ENCODE measurements around the gene EIF4G3.

Gene EIF4G3

DNA sequence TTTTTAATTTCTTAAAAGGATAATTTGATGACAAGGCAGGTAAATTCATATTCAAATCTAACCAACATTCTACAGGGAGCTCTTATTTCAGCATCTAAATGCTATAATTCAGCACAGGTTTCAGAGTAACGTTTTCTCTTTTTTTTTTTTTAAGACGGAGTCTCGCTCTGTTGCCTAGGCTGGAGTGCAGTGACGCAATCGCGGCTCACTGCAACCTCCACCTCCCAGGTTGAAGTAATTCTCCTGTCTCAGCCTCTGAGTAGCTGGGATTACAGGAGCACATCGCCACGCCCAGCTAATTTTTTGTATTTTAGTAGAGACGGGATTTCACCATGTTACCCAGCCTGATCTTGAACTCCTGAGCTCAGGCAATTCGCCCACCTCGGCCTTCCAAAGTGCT is 66.5 kb downstream of the EIF4G3 start:
- no peak overlapping the region for H3K4me2 ChIP-seq (ENCODE audit: low read depth, low read length, poor library complexity, severe bottlenecking)
- no peak for TF ChIP-seq EZH2phosphoT487 (conservative IDR thresholded peaks at IDR 0.05; ENCODE audit: low read length)
- TF ChIP-seq, protein P1, sequence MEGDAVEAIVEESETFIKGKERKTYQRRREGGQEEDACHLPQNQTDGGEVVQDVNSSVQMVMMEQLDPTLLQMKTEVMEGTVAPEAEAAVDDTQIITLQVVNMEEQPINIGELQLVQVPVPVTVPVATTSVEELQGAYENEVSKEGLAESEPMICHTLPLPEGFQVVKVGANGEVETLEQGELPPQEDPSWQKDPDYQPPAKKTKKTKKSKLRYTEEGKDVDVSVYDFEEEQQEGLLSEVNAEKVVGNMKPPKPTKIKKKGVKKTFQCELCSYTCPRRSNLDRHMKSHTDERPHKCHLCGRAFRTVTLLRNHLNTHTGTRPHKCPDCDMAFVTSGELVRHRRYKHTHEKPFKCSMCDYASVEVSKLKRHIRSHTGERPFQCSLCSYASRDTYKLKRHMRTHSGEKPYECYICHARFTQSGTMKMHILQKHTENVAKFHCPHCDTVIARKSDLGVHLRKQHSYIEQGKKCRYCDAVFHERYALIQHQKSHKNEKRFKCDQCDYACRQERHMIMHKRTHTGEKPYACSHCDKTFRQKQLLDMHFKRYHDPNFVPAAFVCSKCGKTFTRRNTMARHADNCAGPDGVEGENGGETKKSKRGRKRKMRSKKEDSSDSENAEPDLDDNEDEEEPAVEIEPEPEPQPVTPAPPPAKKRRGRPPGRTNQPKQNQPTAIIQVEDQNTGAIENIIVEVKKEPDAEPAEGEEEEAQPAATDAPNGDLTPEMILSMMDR (IDR thresholded peaks at IDR 0.05; ENCODE audit: insufficient read depth, low read length, poor library complexity, severe bottlenecking), result no peak
- H4K20me1 ChIP-seq (ENCODE audit: low read depth, low read length), result no peaks in the 10 kb centered on the region
- H3K9ac ChIP-seq (ENCODE audit: low read length), result no peak overlapping the region
- H2AFZ ChIP-seq (ENCODE audit: low read depth, low read length, severe bottlenecking), result no peak overlapping the region
- no peaks in the 10 kb centered on the region for H3K27me3 ChIP-seq (ENCODE audit: low read length)
- no peaks in the 10 kb centered on the region for H3K9me2 ChIP-seq (replicated peaks; ENCODE audit: insufficient read depth, low read length)
- H3F3A ChIP-seq (ENCODE audit: insufficient read depth), result no peaks in the 10 kb centered on the region
- H3K9me3 ChIP-seq (ENCODE audit: insufficient read depth, low read length), result no peaks in the 10 kb centered on the region
- peaks cover 3% of the 10 kb centered on the region; the same call in 1 of the 2 replicates for H3K36me3 ChIP-seq (ENCODE audit: low read length)
- peaks cover 19% of the 10 kb centered on the region for H3K79me2 ChIP-seq (ENCODE audit: insufficient read depth, low read length)
- no peak overlapping the region for H3K27ac ChIP-seq (ENCODE audit: low read depth, low read length)
- H3K4me3 ChIP-seq (ENCODE audit: insufficient read depth, low read length, poor library complexity, severe bottlenecking), result no peak overlapping the region

DNA sequence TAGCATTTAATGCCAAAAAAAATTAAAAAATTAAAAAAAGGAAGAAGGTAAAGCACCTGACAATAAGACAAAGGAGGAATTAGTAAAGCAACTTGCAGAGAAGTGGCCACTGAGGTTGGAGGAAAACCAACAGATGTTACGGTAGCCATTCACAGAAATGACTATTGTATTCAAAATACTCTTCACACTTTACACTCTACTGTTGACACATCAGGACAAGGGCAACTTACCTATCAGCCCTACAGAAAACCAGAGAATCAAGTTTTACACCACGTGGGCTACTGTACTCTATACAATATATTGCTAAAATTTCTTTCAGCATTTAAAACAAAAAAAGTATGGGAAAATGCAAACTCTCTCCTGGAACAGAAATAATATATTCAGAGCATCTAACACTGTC is 70.0 kb downstream of the EIF4G3 start:
- H2AFZ ChIP-seq (ENCODE audit: low read depth, low read length, severe bottlenecking), result no peak overlapping the region
- H3K4me3 ChIP-seq (ENCODE audit: insufficient read depth, low read length, poor library complexity, severe bottlenecking), result no peak overlapping the region
- H3K9me3 ChIP-seq (ENCODE audit: insufficient read depth, low read length), result no peaks in the 10 kb centered on the region
- H3K9ac ChIP-seq (ENCODE audit: low read length), result no peak overlapping the region
- no peaks in the 10 kb centered on the region for H3K9me2 ChIP-seq (replicated peaks; ENCODE audit: insufficient read depth, low read length)
- H3K79me2 ChIP-seq (ENCODE audit: insufficient read depth, low read length), result peaks cover 11% of the 10 kb centered on the region
- TF ChIP-seq EZH2phosphoT487 (conservative IDR thresholded peaks at IDR 0.05; ENCODE audit: low read length), result no peak
- TF ChIP-seq, protein P1 (IDR thresholded peaks at IDR 0.05; ENCODE audit: insufficient read depth, low read length, poor library complexity, severe bottlenecking), result no peak
- no peaks in the 10 kb centered on the region for H4K20me1 ChIP-seq (ENCODE audit: low read depth, low read length)
- H3K27me3 ChIP-seq (ENCODE audit: low read length), result no peaks in the 10 kb centered on the region
- no peak overlapping the region for H3K4me2 ChIP-seq (ENCODE audit: low read depth, low read length, poor library complexity, severe bottlenecking)
- no peak overlapping the region for H3K27ac ChIP-seq (ENCODE audit: low read depth, low read length)
- no peaks in the 10 kb centered on the region for H3F3A ChIP-seq (ENCODE audit: insufficient read depth)
- peaks cover 5% of the 10 kb centered on the region; the same call in 1 of the 2 replicates for H3K36me3 ChIP-seq (ENCODE audit: low read length)

DNA sequence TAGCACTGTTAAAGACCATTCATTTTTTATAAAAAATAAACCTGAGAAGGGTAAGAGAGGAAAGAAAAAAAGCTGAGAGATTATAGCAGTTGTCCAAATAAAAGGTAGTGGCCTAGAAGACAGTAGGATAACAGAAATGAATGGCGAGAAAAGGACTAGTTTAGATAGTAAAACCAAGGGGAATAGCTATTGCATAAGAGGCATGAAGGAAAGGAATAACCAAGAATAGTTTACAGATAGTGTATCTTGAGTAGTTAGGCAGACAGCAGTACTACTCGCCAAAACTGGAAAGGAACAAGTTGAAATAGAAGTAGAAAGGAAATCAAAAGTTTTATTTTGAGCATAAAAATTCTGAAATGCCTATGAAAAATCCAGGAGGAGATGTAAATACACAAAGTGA is 70.5 kb downstream of the EIF4G3 start:
- H3K27me3 ChIP-seq (ENCODE audit: low read length), result no peaks in the 10 kb centered on the region
- H3K79me2 ChIP-seq (ENCODE audit: insufficient read depth, low read length), result peaks cover 11% of the 10 kb centered on the region
- H3K36me3 ChIP-seq (ENCODE audit: low read length), result peaks cover 3% of the 10 kb centered on the region; the same call in 1 of the 2 replicates
- no peak overlapping the region for H3K9ac ChIP-seq (ENCODE audit: low read length)
- H3K9me2 ChIP-seq (replicated peaks; ENCODE audit: insufficient read depth, low read length), result no peaks in the 10 kb centered on the region
- H3K4me3 ChIP-seq (ENCODE audit: insufficient read depth, low read length, poor library complexity, severe bottlenecking), result no peak overlapping the region
- H4K20me1 ChIP-seq (ENCODE audit: low read depth, low read length), result no peaks in the 10 kb centered on the region
- TF ChIP-seq, protein P1 (IDR thresholded peaks at IDR 0.05; ENCODE audit: insufficient read depth, low read length, poor library complexity, severe bottlenecking), result no peak
- no peak overlapping the region for H2AFZ ChIP-seq (ENCODE audit: low read depth, low read length, severe bottlenecking)
- no peaks in the 10 kb centered on the region for H3K9me3 ChIP-seq (ENCODE audit: insufficient read depth, low read length)
- H3F3A ChIP-seq (ENCODE audit: insufficient read depth), result no peaks in the 10 kb centered on the region
- H3K27ac ChIP-seq (ENCODE audit: low read depth, low read length), result no peak overlapping the region
- no peak overlapping the region for H3K4me2 ChIP-seq (ENCODE audit: low read depth, low read length, poor library complexity, severe bottlenecking)
